Endothelial cell of umbilical vein (primary cell): ENCODE data around the gene PRRX2. TPM values are rescaled to one million over a fixed set of nuclear protein-coding genes. Genes with fewer than 3 reads are reported as not detected.

Source experiments
- BruUV-seq: library from RNA; stranded (reverse); fragments of 400-500 nt; replicated peaks from 2 replicates; lab custom pipeline; 2021; lab: Mats Ljungman, UMichigan
- CTCF ChIA-PET: fragments of 300-600, 350-600 bp; sonication (Branson Sonifier 250); formaldehyde crosslinking; loops from one replicate; lab custom pipeline; 2021; ENCODE audit warnings: antibody characterized with exemption, inconsistent platforms; lab: Charles Lee
- POLR2A ChIA-PET: fragments of 300-600, 350-600 bp; sonication (Branson Sonifier 250); formaldehyde crosslinking; loops from one replicate; lab custom pipeline; 2021; ENCODE audit warnings: antibody characterized with exemption, inconsistent platforms; lab: Charles Lee
- DNase-seq: peaks from one replicate; pipeline ENCODE4 v3.0.0-alpha.2; 2011; ENCODE audit warnings: low read depth, low spot score
- FAIRE-seq: peaks from 2 replicates; lab custom pipeline; 2011; peaks lifted over from hg19 to GRCh38; lab: Jason Lieb, UNC
- H2AFZ ChIP-seq: 2 replicates; pipeline ENCODE4 v1.6.0; 2012; ENCODE audit warnings: low read depth, low read length, control low read depth, inconsistent platforms
- H3K27ac ChIP-seq: 2 replicates; pipeline ENCODE4 v1.5.1; 2011; ENCODE audit warnings: low read depth, mild to moderate bottlenecking, control low read depth, low read length, moderate library complexity; ENCODE audit not compliant: insufficient read depth
- H3K27me3 ChIP-seq, 2 experiments: 2 replicates each; pipeline versions ENCODE4 v1.6.0 to v1.6.1; 2011; ENCODE audit warnings: low read length in 2 of 2, mixed read lengths in 1 of 2; ENCODE audit not compliant: control insufficient read depth in 2 of 2, insufficient read depth in 2 of 2
- H3K36me3 ChIP-seq, 2 experiments: 2 replicates in 1 of 2; 3 replicates in 1 of 2; pipeline ENCODE4 v1.5.1; 2011; ENCODE audit warnings: low read length in 2 of 2, mild to moderate bottlenecking in 1 of 2, moderate library complexity in 1 of 2; ENCODE audit not compliant: control insufficient read depth in 2 of 2, insufficient read depth in 2 of 2; ENCODE audit errors: extremely low read depth in 1 of 2
- H3K4me1 ChIP-seq: 3 replicates; pipeline ENCODE4 v1.5.1; 2011; ENCODE audit warnings: mild to moderate bottlenecking, low read length; ENCODE audit not compliant: control insufficient read depth, insufficient read depth; ENCODE audit errors: extremely low read depth
- H3K4me2 ChIP-seq: 2 replicates; pipeline ENCODE4 v1.6.1; 2011; ENCODE audit warnings: low read length, control low read depth, mixed read lengths; ENCODE audit not compliant: insufficient read depth
- H3K4me3 ChIP-seq, 3 experiments: fragments of 200-600 bp in 1 of 3; sonication (generic), shearing (Covaris generic) in 1 of 3; replicated peaks in 1 of 3; 2 replicates each; pipeline ENCODE4 v1.5.1; 2011 to 2016; ENCODE audit warnings: control low read depth in 3 of 3, low read length in 3 of 3, mild to moderate bottlenecking in 2 of 3, inconsistent platforms in 1 of 3, low read depth in 1 of 3, moderate library complexity in 1 of 3; ENCODE audit not compliant: insufficient read depth in 1 of 3
- H3K79me2 ChIP-seq: 2 replicates; pipeline ENCODE4 v1.6.0; 2012; ENCODE audit warnings: low read length, inconsistent platforms; ENCODE audit not compliant: control insufficient read depth, insufficient read depth
- H3K9ac ChIP-seq: replicated peaks from 2 replicates; pipeline ENCODE3; 2011; ENCODE audit warnings: low read length, control low read depth; ENCODE audit not compliant: insufficient read depth; ENCODE audit errors: extremely low read depth
- H3K9me1 ChIP-seq: replicated peaks from 3 replicates; pipeline ENCODE4 v1.6.0; 2011; ENCODE audit warnings: mild to moderate bottlenecking, low read length; ENCODE audit not compliant: control insufficient read depth, insufficient read depth; ENCODE audit errors: extremely low read depth
- H3K9me3 ChIP-seq: replicated peaks from 2 replicates; pipeline ENCODE4 v1.5.1; 2012; ENCODE audit warnings: low read length, inconsistent platforms; ENCODE audit not compliant: control insufficient read depth, insufficient read depth
- H4K20me1 ChIP-seq: replicated peaks from 2 replicates; pipeline ENCODE3; 2011; ENCODE audit warnings: mild to moderate bottlenecking, low read length; ENCODE audit not compliant: control insufficient read depth, insufficient read depth; ENCODE audit errors: extremely low read depth
- CTCF ChIP-seq, 2 donors: IDR thresholded peaks; 1 replicate in 1 of 2; 2 replicates in 1 of 2; pipeline ENCODE4 v1.5.1; 2011; ENCODE audit warnings: low read length in 2 of 2, mild to moderate bottlenecking in 2 of 2, moderate library complexity in 2 of 2, control low read depth in 1 of 2, inconsistent platforms in 1 of 2, low read depth in 1 of 2; ENCODE audit not compliant: insufficient read depth in 1 of 2; ENCODE audit errors: extremely low read depth in 1 of 2
- EZH2 ChIP-seq: IDR thresholded peaks from 2 replicates; pipeline ENCODE4 v1.6.1; 2012; ENCODE audit warnings: borderline replicate concordance, low read depth, mild to moderate bottlenecking, moderate library complexity, low read length, inconsistent platforms; ENCODE audit not compliant: severe bottlenecking
- JUN ChIP-seq: IDR thresholded peaks from 2 replicates; pipeline ENCODE4 v1.6.1; 2011; ENCODE audit warnings: borderline replicate concordance, low read depth; ENCODE audit not compliant: insufficient read length, insufficient read depth
- POLR2A ChIP-seq: IDR thresholded peaks from 2 replicates; pipeline ENCODE4 v1.6.1; 2012; ENCODE audit warnings: low read depth, mild to moderate bottlenecking, control low read depth, low read length
- dilution Hi-C: fragments of 300-500 bp; cut with MboI; formaldehyde crosslinking; loops from one replicate; pipeline ENCODE4 v1.15.0; 2019; ENCODE audit warnings: low sequenced_read_pairs; ENCODE audit not compliant: extremely low pct_ligation_motif_present
- intact Hi-C: fragments of 100-400 bp; cut with micrococcal nuclease; formaldehyde crosslinking; loops from one replicate; pipeline ENCODE4 v1.10.0; 2022
- polyA plus RNA-seq, 4 experiments: library from polyadenylated mRNA; depleted of rRNA in 3 of 4; stranded (reverse) in 3 of 4; unstranded in 1 of 4; fragments of >200 nt; gene quantifications; 2 replicates each; pipeline versions ENCODE4 v1.2.1 to v1.2.3, GENCODE V29; 2011 to 2012; ENCODE audit warnings: missing spikeins in 1 of 4
- total RNA-seq: library from RNA; stranded (reverse); gene quantifications from 2 replicates; pipeline ENCODE4 v1.2.3, GENCODE V29; 2021

PRRX2 gene
- total and polyA plus RNA-seq, 2 donors (not counting 3 experiments of a cell fraction or from before 2014, with no cell fraction given) = 0.19 to 0.77 TPM

- Histone ChIP-seq H2AFZ (no peak overlapping the region), H3K27ac (no peak overlapping the region), H3K9ac (no peak overlapping the region), H3K9me3 (no peaks in the 10 kb centered on the region), H4K20me1 (no peaks in the 10 kb centered on the region), H3K4me1 (no peaks in the 10 kb centered on the region), H3K4me3 (no peak overlapping the region), H3K79me2 (no peaks in the 10 kb centered on the region), H3K36me3 (no peaks in the 10 kb centered on the region), H3K9me1 (no peaks in the 10 kb centered on the region), H3K27me3 (no peaks in the 10 kb centered on the region), H3K4me2 (no peak overlapping the region)
- FAIRE-seq (no peak), DNase-seq (no peak)
- intact Hi-C loops = no loop called here
- ChIA-PET CTCF (interaction anchor here (1.0 kb wide), 2 partner anchors 13 to 23 kb away, joined by 3 to 7 read pairs; no protein-coding TSS in a partner anchor), POLR2A (no interaction called here)
- no TSS peak for BruUV-seq
- dilution Hi-C loops = no loop called here
- no peak for TF ChIP-seq POLR2A
- TF ChIP-seq CTCF (IDR thresholded peaks at IDR 0.05; ENCODE audit: extremely low read depth in 1 of 2, insufficient read depth in 1 of 2, low read depth in 1 of 2, low read length in 2 of 2) = no peak
- no peak for TF ChIP-seq JUN
- no peak for TF ChIP-seq EZH2
Measured at GRCh38 chr9:129714511-129715061, 49.1 kb downstream of the PRRX2 start.

- BruUV-seq = no TSS peak
- no peak overlapping the region for H3K9ac ChIP-seq
- H4K20me1 ChIP-seq = no peaks in the 10 kb centered on the region
- H3K79me2 ChIP-seq = no peaks in the 10 kb centered on the region
- dilution Hi-C loops = no loop called here
- no peak overlapping the region for H3K27ac ChIP-seq
- H3K9me1 ChIP-seq = no peaks in the 10 kb centered on the region
- POLR2A ChIA-PET = no interaction called here
- H2AFZ ChIP-seq = no peak overlapping the region
- DNase-seq (no peak), FAIRE-seq (no peak)
- H3K36me3 ChIP-seq = no peaks in the 10 kb centered on the region
- H3K4me2 ChIP-seq = no peak overlapping the region
- no peaks in the 10 kb centered on the region for H3K4me1 ChIP-seq
- intact Hi-C loops = no loop called here
- CTCF ChIA-PET = interaction anchor here (1.2 kb wide), 2 partner anchors 10 to 11 kb away, joined by 4 read pairs; no protein-coding TSS in a partner anchor
- no peak for TF ChIP-seq EZH2
- no peaks in the 10 kb centered on the region for H3K27me3 ChIP-seq
- H3K9me3 ChIP-seq = no peaks in the 10 kb centered on the region
- no peak overlapping the region for H3K4me3 ChIP-seq
Measured at GRCh38 chr9:129716091-129716490, 50.6 kb downstream of the PRRX2 start.
